ENCODE results near the gene FCHSD2. TPM values are rescaled to one million over a fixed set of nuclear protein-coding genes. Genes with fewer than 3 reads are reported as not detected.

FCHSD2 gene
- total and polyA plus RNA-seq, 4 donors, result 7.6 to 18.7 (median 9.9) TPM

DNA sequence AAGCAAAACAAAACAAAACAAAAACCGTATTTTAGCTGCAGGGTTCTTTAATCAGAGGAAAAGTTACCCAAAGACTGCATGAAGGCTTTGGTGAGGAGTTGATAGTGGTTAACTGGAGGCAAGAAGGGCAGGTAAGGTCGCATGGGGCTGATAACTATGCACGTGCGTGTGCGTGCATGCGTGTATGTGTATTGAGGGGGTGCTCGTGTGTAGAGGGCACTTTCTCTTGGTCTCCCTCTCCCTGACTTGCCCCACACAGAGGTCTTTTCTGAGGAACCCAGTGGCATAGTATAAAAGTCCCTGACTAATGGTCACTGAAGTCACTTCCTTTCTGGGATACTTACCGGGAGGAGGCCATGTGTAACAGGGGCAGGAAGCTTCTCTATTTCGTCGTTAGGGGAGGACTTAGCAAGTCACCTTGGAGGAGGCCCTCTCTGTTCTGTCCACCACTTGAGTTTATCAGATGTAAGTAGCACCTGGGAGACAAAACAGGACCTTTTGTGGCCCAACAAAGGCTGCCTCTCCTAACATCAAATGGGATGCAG, 20.1 kb upstream of the FCHSD2 start (continued):
- TF ChIP-seq, protein P1, sequence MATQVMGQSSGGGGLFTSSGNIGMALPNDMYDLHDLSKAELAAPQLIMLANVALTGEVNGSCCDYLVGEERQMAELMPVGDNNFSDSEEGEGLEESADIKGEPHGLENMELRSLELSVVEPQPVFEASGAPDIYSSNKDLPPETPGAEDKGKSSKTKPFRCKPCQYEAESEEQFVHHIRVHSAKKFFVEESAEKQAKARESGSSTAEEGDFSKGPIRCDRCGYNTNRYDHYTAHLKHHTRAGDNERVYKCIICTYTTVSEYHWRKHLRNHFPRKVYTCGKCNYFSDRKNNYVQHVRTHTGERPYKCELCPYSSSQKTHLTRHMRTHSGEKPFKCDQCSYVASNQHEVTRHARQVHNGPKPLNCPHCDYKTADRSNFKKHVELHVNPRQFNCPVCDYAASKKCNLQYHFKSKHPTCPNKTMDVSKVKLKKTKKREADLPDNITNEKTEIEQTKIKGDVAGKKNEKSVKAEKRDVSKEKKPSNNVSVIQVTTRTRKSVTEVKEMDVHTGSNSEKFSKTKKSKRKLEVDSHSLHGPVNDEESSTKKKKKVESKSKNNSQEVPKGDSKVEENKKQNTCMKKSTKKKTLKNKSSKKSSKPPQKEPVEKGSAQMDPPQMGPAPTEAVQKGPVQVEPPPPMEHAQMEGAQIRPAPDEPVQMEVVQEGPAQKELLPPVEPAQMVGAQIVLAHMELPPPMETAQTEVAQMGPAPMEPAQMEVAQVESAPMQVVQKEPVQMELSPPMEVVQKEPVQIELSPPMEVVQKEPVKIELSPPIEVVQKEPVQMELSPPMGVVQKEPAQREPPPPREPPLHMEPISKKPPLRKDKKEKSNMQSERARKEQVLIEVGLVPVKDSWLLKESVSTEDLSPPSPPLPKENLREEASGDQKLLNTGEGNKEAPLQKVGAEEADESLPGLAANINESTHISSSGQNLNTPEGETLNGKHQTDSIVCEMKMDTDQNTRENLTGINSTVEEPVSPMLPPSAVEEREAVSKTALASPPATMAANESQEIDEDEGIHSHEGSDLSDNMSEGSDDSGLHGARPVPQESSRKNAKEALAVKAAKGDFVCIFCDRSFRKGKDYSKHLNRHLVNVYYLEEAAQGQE (IDR thresholded peaks at IDR 0.05), result no peak

DNA sequence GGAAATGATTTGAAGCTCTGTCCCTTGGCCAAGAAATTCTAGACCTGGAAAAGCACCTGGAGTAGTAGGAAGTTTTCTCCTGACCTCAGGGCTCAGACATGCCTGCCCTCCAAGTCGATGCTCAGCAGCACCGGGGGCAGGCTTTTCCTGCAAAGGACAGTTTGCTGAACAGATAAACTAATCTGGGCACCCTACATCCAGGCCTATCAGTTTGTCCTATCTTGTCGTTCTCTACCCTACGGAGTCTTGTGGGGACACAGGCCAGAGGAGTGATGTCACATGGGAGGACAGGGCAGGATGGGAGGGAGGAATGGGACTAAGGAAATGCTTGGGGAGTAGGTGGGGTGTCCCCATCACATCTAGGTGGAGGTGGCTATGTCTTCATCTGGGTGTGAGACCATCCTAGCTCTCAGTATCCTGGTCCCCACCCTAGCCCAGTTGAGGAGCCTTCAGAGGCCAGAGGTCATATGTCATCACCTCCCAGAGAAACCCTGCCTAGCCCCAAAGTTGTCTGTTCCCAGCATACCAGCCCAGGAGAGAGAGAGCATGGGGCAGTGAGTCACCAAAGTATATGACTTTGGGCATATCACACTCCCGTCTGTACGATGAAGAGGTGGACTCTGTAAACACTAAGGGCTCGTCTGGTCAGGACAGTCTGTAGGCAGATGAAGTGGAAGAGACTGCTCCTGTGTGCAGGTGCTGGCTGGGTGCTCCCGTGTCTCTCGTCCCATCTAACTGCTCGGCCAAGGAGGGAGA, 18.1 kb upstream of the FCHSD2 start:
- Histone ChIP-seq H3K4me3 (ENCODE audit: low read depth in 1 of 3, low read length in 3 of 3) (no peak overlapping the region), H3K36me3 (ENCODE audit: control insufficient read depth in 4 of 4, insufficient read depth in 3 of 4, low read depth in 1 of 4, low read length in 3 of 4) (no peaks in the 10 kb centered on the region), H3K27me3 (ENCODE audit: control insufficient read depth in 4 of 4, insufficient read depth in 4 of 4, low read length in 3 of 4) (no peaks in the 10 kb centered on the region), H3K9ac (ENCODE audit: low read depth in 1 of 2, low read length in 2 of 2) (no peak overlapping the region), H3K27ac (ENCODE audit: low read depth in 1 of 2, low read length in 2 of 2) (no peak overlapping the region), H3K4me1 (ENCODE audit: control insufficient read depth in 4 of 4, insufficient read depth in 4 of 4, low read length in 3 of 4) (peaks cover 2 to 30% (median 14%) of the 10 kb centered on the region in 4 donors), H3K9me3 (ENCODE audit: control insufficient read depth in 4 of 4, low read length in 3 of 4) (no peaks in the 10 kb centered on the region)
- no peak for DNase-seq (ENCODE audit: low spot score)
- TF ChIP-seq, protein P2, sequence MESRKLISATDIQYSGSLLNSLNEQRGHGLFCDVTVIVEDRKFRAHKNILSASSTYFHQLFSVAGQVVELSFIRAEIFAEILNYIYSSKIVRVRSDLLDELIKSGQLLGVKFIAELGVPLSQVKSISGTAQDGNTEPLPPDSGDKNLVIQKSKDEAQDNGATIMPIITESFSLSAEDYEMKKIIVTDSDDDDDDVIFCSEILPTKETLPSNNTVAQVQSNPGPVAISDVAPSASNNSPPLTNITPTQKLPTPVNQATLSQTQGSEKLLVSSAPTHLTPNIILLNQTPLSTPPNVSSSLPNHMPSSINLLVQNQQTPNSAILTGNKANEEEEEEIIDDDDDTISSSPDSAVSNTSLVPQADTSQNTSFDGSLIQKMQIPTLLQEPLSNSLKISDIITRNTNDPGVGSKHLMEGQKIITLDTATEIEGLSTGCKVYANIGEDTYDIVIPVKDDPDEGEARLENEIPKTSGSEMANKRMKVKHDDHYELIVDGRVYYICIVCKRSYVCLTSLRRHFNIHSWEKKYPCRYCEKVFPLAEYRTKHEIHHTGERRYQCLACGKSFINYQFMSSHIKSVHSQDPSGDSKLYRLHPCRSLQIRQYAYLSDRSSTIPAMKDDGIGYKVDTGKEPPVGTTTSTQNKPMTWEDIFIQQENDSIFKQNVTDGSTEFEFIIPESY (IDR thresholded peaks at IDR 0.05), result no peak
- TF ChIP-seq, protein P3, sequence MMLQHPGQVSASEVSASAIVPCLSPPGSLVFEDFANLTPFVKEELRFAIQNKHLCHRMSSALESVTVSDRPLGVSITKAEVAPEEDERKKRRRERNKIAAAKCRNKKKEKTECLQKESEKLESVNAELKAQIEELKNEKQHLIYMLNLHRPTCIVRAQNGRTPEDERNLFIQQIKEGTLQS (IDR thresholded peaks at IDR 0.05), result no peak
- TF ChIP-seq RXRA (IDR thresholded peaks at IDR 0.05), result no peak
- TF ChIP-seq YY1 (IDR thresholded peaks at IDR 0.05), result no peak
- TF ChIP-seq FOXA2 (IDR thresholded peaks at IDR 0.05), result no peak
- no peak for TF ChIP-seq EGR1 (IDR thresholded peaks at IDR 0.05; ENCODE audit: low read depth in 2 of 2)
- no peak for TF ChIP-seq HNF4G (IDR thresholded peaks at IDR 0.05)
- TF ChIP-seq JUND (IDR thresholded peaks at IDR 0.05), result no peak
- TF ChIP-seq TAF1 (conservative IDR thresholded peaks at IDR 0.05), result no peak
- TF ChIP-seq, protein P1 (IDR thresholded peaks at IDR 0.05), result no peak
- TF ChIP-seq, protein P4, sequence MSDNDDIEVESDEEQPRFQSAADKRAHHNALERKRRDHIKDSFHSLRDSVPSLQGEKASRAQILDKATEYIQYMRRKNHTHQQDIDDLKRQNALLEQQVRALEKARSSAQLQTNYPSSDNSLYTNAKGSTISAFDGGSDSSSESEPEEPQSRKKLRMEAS (IDR thresholded peaks at IDR 0.05), result no peak
- no peak for TF ChIP-seq FOXA1 (IDR thresholded peaks at IDR 0.05)
- no peak for TF ChIP-seq NR2F2 (IDR thresholded peaks at IDR 0.05)
- 88% methylated on average over 10 of the region's 10 CpGs for WGBS

All from liver (tissue), 9 donors.